Measurements from ENCODE around the gene RNF169.
"Not testable (repeated sequence)": the region's sequence is repeated elsewhere in the genome, so short reads cannot be mapped to it uniquely, and the experiment has no call there.

The RNF169 gene

GRCh38 chr11:74730571-74731260 is 17.9 kb upstream of the RNF169 start:
- no peak for FAIRE-seq

- no peak for FAIRE-seq
Measured at GRCh38 chr11:74731301-74732094, 17.2 kb upstream of the RNF169 start, which contains the start of gene CHRDL2. Gene CHRDL2 (minus strand): TSS chr11:74731426. CDS start chr11:74730888, 538 bp downstream.

GRCh38 chr11:74734559-74734925 is 14.1 kb upstream of the RNF169 start:
- no peak for FAIRE-seq

- no peak for FAIRE-seq
Measured at GRCh38 chr11:74735365-74735928, 13.2 kb upstream of the RNF169 start.

- FAIRE-seq: no peak
Measured at GRCh38 chr11:74736031-74736430, 12.6 kb upstream of the RNF169 start.

- no peak for FAIRE-seq
Measured at GRCh38 chr11:74739546-74740270, 8.9 kb upstream of the RNF169 start.

- FAIRE-seq: no peak
Measured at GRCh38 chr11:74742070-74742469, 6.6 kb upstream of the RNF169 start.

- no peak for FAIRE-seq
Measured at GRCh38 chr11:74743640-74744039, 5.0 kb upstream of the RNF169 start.

GRCh38 chr11:74744277-74744676 is 4.4 kb upstream of the RNF169 start:
- FAIRE-seq: no peak

- no peak for FAIRE-seq
Measured at GRCh38 chr11:74746868-74747267, 1.8 kb upstream of the RNF169 start.

GRCh38 chr11:74749127-74749964 is 697 bp downstream of the RNF169 start:
- no peak for FAIRE-seq

GRCh38 chr11:74749965-74750296 is 1.3 kb downstream of the RNF169 start:
- FAIRE-seq: no peak

GRCh38 chr11:74750598-74750997 is 1.9 kb downstream of the RNF169 start:
- FAIRE-seq: not testable (repeated sequence)

GRCh38 chr11:74751303-74751702 is 2.7 kb downstream of the RNF169 start:
- FAIRE-seq: no peak

- no peak for FAIRE-seq
Measured at GRCh38 chr11:74754507-74755252, 6.0 kb downstream of the RNF169 start.

GRCh38 chr11:74755395-74755995 is 6.8 kb downstream of the RNF169 start:
- FAIRE-seq: no peak

- no peak for FAIRE-seq
Measured at GRCh38 chr11:74756571-74756970, 7.9 kb downstream of the RNF169 start.

GRCh38 chr11:74766905-74767304 is 18.3 kb downstream of the RNF169 start:
- FAIRE-seq: no peak

- not testable (repeated sequence) for FAIRE-seq
Measured at GRCh38 chr11:74768172-74768651, 19.6 kb downstream of the RNF169 start.

GRCh38 chr11:74769055-74769707 is 20.5 kb downstream of the RNF169 start:
- FAIRE-seq: no peak
